Lung microvascular endothelial cell (primary cell): ENCODE results near the gene SKI. TPM values are rescaled to one million over a fixed set of nuclear protein-coding genes. Genes with fewer than 3 reads are reported as not detected.

Experiments used
- total RNA-seq: library from RNA; depleted of rRNA; stranded (reverse); fragments of >200 nt; gene quantifications from 2 replicates; pipeline ENCODE4 v1.2.1, GENCODE V29; 2014

SKI gene
- total RNA-seq, 1 donor from 2014 or later, result 18.3 TPM

Other genes starting within 250 kb of the SKI start
- gene CFAP74, start 224.5 kb upstream of the SKI start, total RNA-seq, result not detected in 2 replicates
- 0.20 and 1.1 TPM in 2 replicates for gene GABRD, start 209.0 kb upstream of the SKI start, total RNA-seq
- 14.2 and 29.8 TPM in 2 replicates for gene PRKCZ, start 177.9 kb upstream of the SKI start, total RNA-seq
- gene FAAP20, start 33.5 kb upstream of the SKI start, total RNA-seq, result 14.8 and 19.8 TPM in 2 replicates
- gene MORN1, start 163.2 kb downstream of the SKI start, total RNA-seq, result 3.3 and 4.8 TPM in 2 replicates
- gene RER1, start 163.5 kb downstream of the SKI start, total RNA-seq, result 32.7 and 48.6 TPM in 2 replicates
- gene PEX10, start 184.2 kb downstream of the SKI start, total RNA-seq, result 24.6 and 26.0 TPM in 2 replicates
- under 0.01 TPM in 2 replicates for gene PLCH2, start 248.0 kb downstream of the SKI start, total RNA-seq